Natural killer cell treated with Interleukin-12 subunit alpha and Interleukin-12 subunit beta and Interleukin-15 and Interleukin-18, amount 100 ng/mL, for 72 hours (primary cell): Measurements from ENCODE around the gene ENOPH1. TPM values are rescaled to one million over a fixed set of nuclear protein-coding genes. Genes with fewer than 3 reads are reported as not detected.
"Not testable (repeated sequence)": the region's sequence is repeated elsewhere in the genome, so short reads cannot be mapped to it uniquely, and the experiment has no call there.

Source experiments
- ATAC-seq, 2 donors: fragments of 150-1000 bp; cut with Tn5 transposase in 1 of 2; sonication (Bioruptor Pico), chemical (Tn5 transposase) in 1 of 2; 2 replicates each; pipeline ENCODE4 v1.10.0; 2021
- DNase-seq: peaks from one replicate; pipeline ENCODE4 v3.0.0; 2022; ENCODE audit warnings: low spot score
- H3K27ac Mint-ChIP-seq, 2 donors: 1 replicate in 1 of 2; 2 replicates in 1 of 2; pipeline ENCODE4 v1.8.0; 2022; ENCODE audit warnings: mixed read lengths in 2 of 2, mild to moderate bottlenecking in 1 of 2, moderate library complexity in 1 of 2
- H3K27me3 Mint-ChIP-seq, 2 donors: 1 replicate in 1 of 2; 2 replicates in 1 of 2; pipeline ENCODE4 v1.8.0; 2022; ENCODE audit warnings: mixed read lengths in 2 of 2
- H3K36me3 Mint-ChIP-seq: one replicate; pipeline ENCODE4 v1.8.0; 2022; ENCODE audit warnings: mixed read lengths
- H3K4me1 Mint-ChIP-seq, 2 donors: 1 replicate in 1 of 2; 2 replicates in 1 of 2; pipeline ENCODE4 v1.8.0; 2022; ENCODE audit warnings: low read depth in 2 of 2, mixed read lengths in 2 of 2, mild to moderate bottlenecking in 1 of 2
- H3K4me3 Mint-ChIP-seq: one replicate; pipeline ENCODE4 v1.8.0; 2022; ENCODE audit warnings: mixed read lengths
- H3K9me3 Mint-ChIP-seq: 2 replicates; pipeline ENCODE4 v1.8.0; 2022; ENCODE audit warnings: mixed read lengths
- total RNA-seq, 2 donors: library from RNA; stranded (reverse); gene quantifications; one replicate each; pipeline ENCODE4 v1.2.3, GENCODE V29; 2022

ENOPH1 gene
- total RNA-seq: 10 to 100 TPM; 41.8 to 50.3 TPM

DNA sequence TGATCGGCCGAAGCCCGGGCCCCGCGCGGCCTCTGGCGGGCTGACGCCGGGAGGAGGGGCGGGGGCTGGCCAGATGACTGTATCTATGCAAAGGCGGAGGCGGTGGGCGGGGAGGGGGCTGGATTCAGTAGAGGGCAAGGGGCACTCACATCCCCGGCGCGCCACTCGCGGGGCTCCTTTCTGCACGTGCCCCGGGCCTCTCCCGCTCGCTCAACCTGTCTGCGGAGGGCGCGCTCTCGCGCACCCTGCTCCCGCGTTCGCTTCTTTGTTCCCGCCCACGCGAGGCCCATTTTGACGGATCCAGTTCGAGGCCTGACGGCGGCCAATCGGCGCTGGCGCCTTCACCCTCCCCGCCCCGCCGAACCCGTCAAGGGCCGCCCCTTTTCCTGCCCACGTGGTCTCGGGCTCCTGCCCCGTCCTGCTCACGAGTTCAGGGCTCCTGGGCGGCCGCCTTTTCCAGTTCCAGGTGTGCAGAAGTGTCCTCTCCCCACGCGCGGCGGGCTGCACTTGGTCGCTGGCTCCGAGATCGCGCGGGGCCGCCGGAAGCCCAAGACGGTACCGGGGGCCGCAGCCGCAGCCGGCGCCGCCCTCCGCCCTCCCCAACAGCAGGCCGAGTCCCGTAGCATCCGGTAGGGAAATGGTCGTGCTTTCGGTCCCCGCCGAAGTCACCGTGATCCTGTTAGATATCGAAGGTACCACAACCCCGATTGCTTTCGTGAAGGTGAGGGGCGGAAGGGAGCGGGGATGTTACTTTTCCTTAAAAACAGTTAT lies at the start of gene ENOPH1, which contains the start of gene HNRNPDL:
Gene ENOPH1, plus strand, starts transcription at position 398 of the 771 bp plus-strand sequence. Its CDS starts 240 bp downstream, at position 638.
Gene HNRNPDL, minus strand, starts transcription at position 270 of the 771 bp plus-strand sequence. CDS start 772 bp downstream, outside the sequence.
- Mint-ChIP-seq H3K36me3 (peaks cover 40% of the 10 kb centered on the region), H3K4me3 (peak within 1 kb of the TSS; percentile 95)
- peak; percentile 85 to 87 for ATAC-seq

DNA sequence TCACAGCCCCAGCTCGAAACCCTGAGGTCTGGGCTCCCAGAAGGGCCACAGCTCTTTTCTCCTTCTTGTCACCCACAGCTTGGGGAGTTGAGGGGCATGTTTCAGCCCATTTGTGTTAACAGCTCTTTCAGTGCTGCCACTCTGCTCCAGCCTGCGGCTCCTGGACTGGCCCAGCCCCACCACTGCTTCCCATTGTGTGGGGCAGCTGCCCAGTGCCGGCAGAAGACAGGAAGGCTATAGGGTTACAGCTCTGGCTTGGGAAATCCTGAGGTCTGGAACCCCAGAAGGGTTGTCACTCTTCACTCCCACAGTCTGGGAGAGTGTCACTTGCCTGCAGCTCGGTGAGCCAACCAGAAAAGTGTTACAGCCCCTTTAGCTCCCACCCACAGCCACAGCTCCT lies 49.6 kb upstream of the ENOPH1 start:
- H3K27me3 Mint-ChIP-seq: peaks cover 3 to 5% of the 10 kb centered on the region in 2 donors
- no peaks in the 10 kb centered on the region for H3K9me3 Mint-ChIP-seq
- ATAC-seq: peak in 1 of 2 donors; percentile 15
- DNase-seq: no peak
- no peak overlapping the region for H3K4me3 Mint-ChIP-seq
- H3K36me3 Mint-ChIP-seq: peaks cover 5% of the 10 kb centered on the region
- H3K27ac Mint-ChIP-seq: no peak overlapping the region
- peaks cover 16 to 19% of the 10 kb centered on the region in 2 donors for H3K4me1 Mint-ChIP-seq

More for the DNA sequence above, at the start of gene ENOPH1, which contains the start of gene HNRNPDL:
- H3K27ac Mint-ChIP-seq: peak within 1 kb of the TSS; percentile 90 to 99
- no peaks in the 10 kb centered on the region for H3K9me3 Mint-ChIP-seq
- DNase-seq: peak; percentile 99
- no peaks in the 10 kb centered on the region for H3K27me3 Mint-ChIP-seq
- peaks cover 47 to 49% of the 10 kb centered on the region in 2 donors for H3K4me1 Mint-ChIP-seq

- Mint-ChIP-seq H3K36me3 (peaks cover 5% of the 10 kb centered on the region), H3K4me3 (no peak overlapping the region), H3K4me1 (peaks cover 12 to 15% of the 10 kb centered on the region in 2 donors), H3K27me3 (peaks cover 4 to 7% of the 10 kb centered on the region in 2 donors), H3K27ac (no peak overlapping the region), H3K9me3 (no peaks in the 10 kb centered on the region)
- DNase-seq (no peak), ATAC-seq (no peak)
These were observed 49.2 kb upstream of the ENOPH1 start for GRCh38 chr4:82381235-82381634.

DNA sequence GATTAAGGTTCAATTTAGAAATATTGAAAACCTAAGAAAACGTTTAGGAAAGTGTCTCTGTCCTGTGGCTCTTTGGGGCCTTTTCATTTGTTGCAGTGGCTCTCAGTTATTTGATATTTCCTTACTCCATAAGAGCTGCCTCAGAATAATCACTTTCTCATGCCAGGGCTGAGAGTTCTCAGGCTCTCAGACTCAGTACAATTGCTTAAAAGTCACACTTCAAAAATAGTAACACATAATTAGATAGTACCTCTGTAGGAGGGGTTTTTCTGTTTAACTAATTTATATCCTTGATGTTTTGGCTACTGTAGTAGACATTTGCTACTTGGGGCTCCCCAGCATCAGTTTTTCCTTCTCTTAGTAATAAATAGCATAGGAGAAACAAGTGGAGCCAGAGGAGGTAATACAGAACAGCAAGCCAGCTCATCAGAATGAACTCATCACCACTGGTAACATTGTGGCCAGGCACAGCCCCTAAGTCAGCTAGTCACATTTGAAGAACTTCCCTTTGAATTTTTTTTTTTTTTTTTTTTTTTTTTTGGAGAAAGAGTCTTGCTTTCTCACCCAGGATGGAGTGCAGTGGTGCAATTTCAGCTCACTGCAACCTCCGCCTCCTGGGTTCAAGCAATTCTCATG lies 48.6 kb upstream of the ENOPH1 start:
- Mint-ChIP-seq H3K4me1 (peaks cover 8 to 10% of the 10 kb centered on the region in 2 donors), H3K9me3 (no peaks in the 10 kb centered on the region), H3K4me3 (no peak overlapping the region), H3K36me3 (peaks cover 5% of the 10 kb centered on the region), H3K27me3 (peaks cover 4 to 7% of the 10 kb centered on the region in 2 donors), H3K27ac (no peak overlapping the region)
- ATAC-seq: no peak
- DNase-seq: no peak

DNA sequence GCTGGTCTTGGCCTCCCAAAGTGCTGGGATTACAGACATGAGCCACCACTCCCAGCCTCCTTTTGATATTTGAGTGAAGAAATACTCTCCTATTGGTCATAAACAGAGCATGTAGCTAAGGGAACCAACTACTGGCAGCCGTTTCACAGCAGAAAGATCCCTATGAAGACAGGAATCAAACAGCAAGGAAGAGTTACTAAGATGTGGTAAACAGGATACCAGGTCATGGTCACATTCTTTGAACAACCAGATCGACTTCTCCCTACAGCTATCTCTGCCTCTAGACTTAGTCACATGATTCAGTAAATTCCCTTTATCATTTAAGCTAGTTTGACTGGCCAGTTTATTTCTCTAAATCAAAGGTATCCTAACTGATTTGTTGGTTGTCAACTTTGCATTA lies 47.6 kb upstream of the ENOPH1 start:
- ATAC-seq (no peak), DNase-seq (no peak)
- H3K4me3 Mint-ChIP-seq: no peak overlapping the region
- peaks cover 2% of the 10 kb centered on the region for H3K36me3 Mint-ChIP-seq
- H3K9me3 Mint-ChIP-seq: no peaks in the 10 kb centered on the region
- no peak overlapping the region for H3K27ac Mint-ChIP-seq
- peaks cover 6 to 8% of the 10 kb centered on the region in 2 donors for H3K4me1 Mint-ChIP-seq
- H3K27me3 Mint-ChIP-seq: peaks cover 4 to 7% of the 10 kb centered on the region in 2 donors

DNA sequence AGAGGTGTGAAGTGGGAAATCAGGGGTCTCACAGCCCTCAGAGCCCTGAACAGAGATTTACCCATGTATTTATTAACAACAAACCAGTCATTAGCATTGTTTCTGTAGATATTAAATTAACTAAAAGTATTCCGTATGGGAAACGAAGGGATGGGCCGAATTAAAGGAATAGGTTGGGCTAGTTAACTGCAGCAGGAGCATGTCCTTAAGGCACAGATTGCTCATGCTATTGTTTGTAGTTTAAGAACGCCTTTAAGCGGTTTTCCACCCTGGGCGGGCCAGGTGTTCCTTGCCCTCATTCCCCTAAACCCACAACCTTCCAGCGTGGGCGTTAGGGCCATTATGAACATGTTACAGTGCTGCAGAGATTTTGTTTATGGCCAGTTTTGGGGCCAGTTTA lies 44.1 kb upstream of the ENOPH1 start:
- ATAC-seq, H3K4me1 Mint-ChIP-seq, H3K27me3 Mint-ChIP-seq, H3K27ac Mint-ChIP-seq, H3K36me3 Mint-ChIP-seq, DNase-seq, H3K9me3 Mint-ChIP-seq, H3K4me3 Mint-ChIP-seq: not testable (repeated sequence)

- DNase-seq: no peak
- H3K27ac Mint-ChIP-seq: no peak overlapping the region
- no peak overlapping the region for H3K4me3 Mint-ChIP-seq
- no peak for ATAC-seq
- H3K36me3 Mint-ChIP-seq: no peaks in the 10 kb centered on the region
- no peaks in the 10 kb centered on the region for H3K9me3 Mint-ChIP-seq
- H3K4me1 Mint-ChIP-seq: no peaks in the 10 kb centered on the region
- H3K27me3 Mint-ChIP-seq: peaks cover 4 to 7% of the 10 kb centered on the region in 2 donors
These were observed 42.0 kb upstream of the ENOPH1 start for GRCh38 chr4:82388405-82388804.

- not testable (repeated sequence) for H3K27me3 Mint-ChIP-seq, DNase-seq, ATAC-seq, H3K27ac Mint-ChIP-seq, H3K36me3 Mint-ChIP-seq, H3K4me3 Mint-ChIP-seq, H3K4me1 Mint-ChIP-seq, H3K9me3 Mint-ChIP-seq
These were observed 40.3 kb upstream of the ENOPH1 start for GRCh38 chr4:82390061-82390460.

DNA sequence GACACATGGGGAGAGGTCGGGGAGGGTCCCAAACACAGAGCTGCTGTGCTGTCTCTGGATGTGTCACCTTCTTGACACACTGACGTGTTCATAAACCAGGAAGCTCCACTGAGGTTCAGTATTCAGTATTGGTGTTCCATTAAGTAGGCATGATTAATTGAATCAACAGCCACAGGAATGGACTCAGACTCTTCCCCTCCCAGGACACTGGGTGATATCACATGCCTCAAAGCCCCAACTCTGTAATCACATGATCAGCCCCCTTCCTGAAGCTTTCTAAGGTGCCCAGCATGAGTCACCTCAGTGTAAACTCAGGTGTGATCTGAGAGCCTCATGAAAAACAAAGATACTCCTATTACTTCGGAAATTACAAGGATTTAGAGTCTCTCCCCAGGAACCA lies 35.5 kb upstream of the ENOPH1 start:
- H3K9me3 Mint-ChIP-seq: no peaks in the 10 kb centered on the region
- no peaks in the 10 kb centered on the region for H3K4me1 Mint-ChIP-seq
- DNase-seq (no peak), ATAC-seq (no peak)
- no peaks in the 10 kb centered on the region for H3K36me3 Mint-ChIP-seq
- no peak overlapping the region for H3K4me3 Mint-ChIP-seq
- peaks cover 0 to 2% of the 10 kb centered on the region in 2 donors for H3K27me3 Mint-ChIP-seq
- no peak overlapping the region for H3K27ac Mint-ChIP-seq

DNA sequence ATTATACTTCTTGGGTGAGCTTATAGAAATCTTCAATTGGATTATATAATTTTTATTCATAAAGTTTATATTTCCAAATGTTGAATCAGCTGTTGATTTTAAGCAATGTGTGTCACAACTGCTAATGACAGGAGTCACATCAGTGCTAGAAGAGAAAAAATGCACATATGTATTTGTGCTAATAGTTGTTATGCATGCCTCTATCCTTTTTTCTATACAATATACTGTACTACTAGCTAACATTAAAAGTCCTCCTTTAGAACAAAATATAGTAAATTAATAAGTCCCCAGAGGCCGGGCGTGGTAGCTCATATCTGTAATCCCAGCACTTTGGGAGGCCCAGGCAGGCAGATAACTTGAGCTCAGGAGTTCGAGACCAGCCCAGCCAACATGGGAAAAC lies 32.9 kb upstream of the ENOPH1 start:
- no peak for DNase-seq
- Mint-ChIP-seq H3K4me3 (no peak overlapping the region), H3K27me3 (peaks cover 11 to 12% of the 10 kb centered on the region in 2 donors), H3K9me3 (no peaks in the 10 kb centered on the region), H3K36me3 (no peaks in the 10 kb centered on the region), H3K4me1 (no peaks in the 10 kb centered on the region), H3K27ac (no peak overlapping the region)
- no peak for ATAC-seq

DNA sequence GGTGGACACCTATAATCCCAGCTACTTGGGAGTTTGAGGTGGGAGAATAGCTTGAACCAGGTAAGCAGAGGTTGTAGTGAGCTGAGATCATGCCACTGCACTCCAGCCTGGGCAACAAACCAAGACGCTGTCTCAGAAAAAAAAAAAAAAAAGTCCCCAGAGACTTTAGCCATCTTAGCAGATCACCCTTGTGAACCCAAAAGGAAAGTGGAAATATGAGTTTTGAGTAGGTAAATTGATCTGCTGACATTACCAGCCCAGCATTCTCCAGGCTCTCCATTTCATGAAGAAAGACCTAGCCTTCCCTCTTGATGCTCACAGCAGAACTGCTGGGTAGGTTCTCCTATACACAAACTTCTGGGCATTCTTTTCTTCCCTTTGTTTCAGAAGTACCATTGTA lies 32.1 kb upstream of the ENOPH1 start:
- DNase-seq: no peak
- Mint-ChIP-seq H3K4me3 (no peak overlapping the region), H3K27me3 (peaks cover 11 to 12% of the 10 kb centered on the region in 2 donors), H3K27ac (no peak overlapping the region), H3K4me1 (no peaks in the 10 kb centered on the region), H3K36me3 (no peaks in the 10 kb centered on the region), H3K9me3 (no peaks in the 10 kb centered on the region)
- no peak for ATAC-seq

DNA sequence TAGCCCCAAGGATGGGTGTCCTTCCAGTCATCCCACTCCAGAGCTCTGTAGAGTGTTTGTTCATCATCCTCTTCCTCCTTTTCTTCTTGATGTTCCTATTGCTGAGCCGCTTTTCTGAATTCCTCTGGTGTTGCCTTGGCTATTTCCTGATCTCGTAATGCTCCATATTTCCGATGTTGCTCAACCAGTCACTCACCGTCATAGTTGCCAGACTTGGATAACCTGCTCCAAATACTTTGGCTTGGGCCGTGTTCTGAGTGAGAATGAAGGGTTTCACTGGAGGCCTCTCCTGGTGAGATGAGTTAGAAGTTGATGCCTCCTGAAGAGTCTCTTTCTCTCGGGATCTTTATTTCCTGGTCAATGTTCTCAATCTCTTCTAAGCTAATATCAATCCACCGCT lies 28.8 kb upstream of the ENOPH1 start:
- DNase-seq (no peak), ATAC-seq (no peak)
- Mint-ChIP-seq H3K36me3 (no peaks in the 10 kb centered on the region), H3K4me3 (no peak overlapping the region), H3K9me3 (no peaks in the 10 kb centered on the region), H3K4me1 (no peaks in the 10 kb centered on the region), H3K27ac (no peak overlapping the region), H3K27me3 (peaks cover 11 to 15% of the 10 kb centered on the region in 2 donors)

- no peak for DNase-seq
- Mint-ChIP-seq H3K9me3 (no peaks in the 10 kb centered on the region), H3K27me3 (peaks cover 11 to 15% of the 10 kb centered on the region in 2 donors), H3K27ac (no peak overlapping the region), H3K4me3 (no peak overlapping the region), H3K4me1 (no peaks in the 10 kb centered on the region), H3K36me3 (no peaks in the 10 kb centered on the region)
- no peak for ATAC-seq
These were observed 28.1 kb upstream of the ENOPH1 start for GRCh38 chr4:82402196-82402775.

GRCh38 chr4:82403725-82404124 lies 26.7 kb upstream of the ENOPH1 start:
- Mint-ChIP-seq H3K4me1 (no peaks in the 10 kb centered on the region), H3K36me3 (no peaks in the 10 kb centered on the region), H3K27ac (no peak overlapping the region), H3K9me3 (no peaks in the 10 kb centered on the region), H3K4me3 (no peak overlapping the region), H3K27me3 (peaks cover 11 to 15% of the 10 kb centered on the region in 2 donors)
- DNase-seq (no peak), ATAC-seq (no peak)
